Measurements from ENCODE around the gene ETNK2. TPM values are rescaled to one million over a fixed set of nuclear protein-coding genes. Genes with fewer than 3 reads are reported as not detected.

Gene ETNK2
- polyA plus RNA-seq, 5 donors, result 8.5 to 14.8 (median 11.7) TPM

DNA sequence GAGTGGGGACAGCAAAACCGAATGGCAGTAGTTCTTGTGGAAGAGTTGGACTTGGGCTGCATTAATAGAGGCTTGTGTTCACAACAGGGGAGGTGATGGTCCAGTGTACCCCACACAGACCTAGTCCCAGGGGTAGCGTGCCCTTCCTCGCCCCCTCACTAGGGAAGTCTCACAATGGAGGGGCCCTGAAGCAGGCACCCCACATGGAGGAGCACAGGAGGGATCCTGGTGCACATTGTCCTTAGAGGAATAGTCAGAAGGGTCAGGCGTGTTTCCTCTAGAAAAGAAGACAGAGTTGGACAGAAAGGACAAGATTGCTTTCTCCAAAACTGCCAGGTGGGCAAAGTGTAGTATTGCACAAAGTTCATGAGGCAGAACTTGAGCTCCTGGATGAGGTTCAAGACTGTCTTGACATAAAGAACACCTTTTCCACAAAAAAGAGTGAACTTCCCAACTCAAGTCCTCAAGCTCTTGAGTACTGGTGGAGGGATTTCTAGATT, 23.3 kb downstream of the ETNK2 start:
- DNase-seq, result no peak

DNA sequence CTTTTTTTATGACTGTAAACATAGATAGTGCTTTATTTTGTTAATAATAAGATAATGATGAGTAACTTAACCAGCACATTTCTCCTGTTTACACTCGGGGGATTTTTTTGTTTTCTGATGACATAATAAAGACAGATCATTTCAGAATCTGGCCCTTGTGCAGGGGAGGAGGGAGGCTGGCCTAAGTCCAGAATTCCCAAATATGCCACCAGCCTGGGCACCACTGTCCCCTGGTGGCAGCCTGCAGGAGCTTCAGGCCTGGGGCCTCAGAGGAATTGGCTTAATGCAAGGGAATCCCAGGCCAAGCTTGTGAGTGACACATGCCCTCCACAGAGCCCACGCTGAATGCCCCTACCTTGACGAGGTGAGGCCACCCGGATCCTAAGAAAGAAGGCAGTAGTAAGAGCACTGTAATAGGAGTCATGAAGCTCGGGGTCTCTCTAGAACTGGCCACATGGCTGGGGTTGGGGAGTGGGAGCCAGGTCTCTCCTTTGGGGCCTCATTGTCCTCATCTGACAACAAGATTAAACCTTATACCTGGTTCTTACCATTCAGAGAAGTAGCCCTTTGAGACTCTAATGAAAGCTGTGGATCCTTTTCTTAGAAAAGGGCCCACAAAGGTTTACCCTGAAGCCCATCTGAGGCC, 24.1 kb downstream of the ETNK2 start:
- peak; percentile 70 for DNase-seq

- no peak for DNase-seq
Observed at GRCh38 chr1:204126956-204127355, 24.9 kb downstream of the ETNK2 start.

DNA sequence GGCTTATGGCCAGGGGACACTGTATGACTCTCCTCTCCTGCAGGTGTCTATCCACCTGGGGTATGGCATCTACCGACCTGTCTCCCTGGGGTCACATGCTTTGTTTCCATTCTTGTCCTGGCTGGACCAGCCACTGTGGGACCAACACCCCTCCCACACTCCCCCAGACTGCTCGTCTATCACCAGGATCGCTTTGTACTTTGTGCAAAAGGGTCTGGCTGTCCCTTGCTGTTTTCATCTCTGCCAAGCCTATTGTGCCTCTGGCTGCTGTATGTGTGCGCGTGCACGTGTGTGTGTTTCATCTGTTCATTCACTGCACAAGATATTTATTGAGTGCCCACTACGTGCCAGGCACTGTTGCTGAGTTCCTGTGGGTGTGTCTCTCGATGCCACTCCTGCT, 25.5 kb downstream of the ETNK2 start:
- DNase-seq, result no peak

- no peak for DNase-seq
Observed at GRCh38 chr1:204125759-204126351, 26.0 kb downstream of the ETNK2 start.

DNA sequence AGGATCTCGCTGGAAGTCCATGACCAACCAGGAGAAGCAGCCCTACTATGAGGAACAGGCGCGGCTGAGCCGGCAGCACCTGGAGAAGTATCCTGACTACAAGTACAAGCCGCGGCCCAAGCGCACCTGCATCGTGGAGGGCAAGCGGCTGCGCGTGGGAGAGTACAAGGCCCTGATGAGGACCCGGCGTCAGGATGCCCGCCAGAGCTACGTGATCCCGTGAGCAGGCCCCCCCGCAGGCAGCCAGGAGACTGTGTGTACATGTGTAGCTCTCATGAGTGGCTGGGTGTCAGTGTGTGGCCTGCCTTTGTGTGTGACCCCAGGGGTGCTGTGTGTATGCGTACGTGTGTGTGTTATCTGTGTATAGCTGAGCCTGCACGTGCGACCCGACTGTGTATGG, 27.2 kb downstream of the ETNK2 start:
- no peak for DNase-seq

GRCh38 chr1:204123376-204123775, 28.5 kb downstream of the ETNK2 start:
- DNase-seq, result no peak

DNA sequence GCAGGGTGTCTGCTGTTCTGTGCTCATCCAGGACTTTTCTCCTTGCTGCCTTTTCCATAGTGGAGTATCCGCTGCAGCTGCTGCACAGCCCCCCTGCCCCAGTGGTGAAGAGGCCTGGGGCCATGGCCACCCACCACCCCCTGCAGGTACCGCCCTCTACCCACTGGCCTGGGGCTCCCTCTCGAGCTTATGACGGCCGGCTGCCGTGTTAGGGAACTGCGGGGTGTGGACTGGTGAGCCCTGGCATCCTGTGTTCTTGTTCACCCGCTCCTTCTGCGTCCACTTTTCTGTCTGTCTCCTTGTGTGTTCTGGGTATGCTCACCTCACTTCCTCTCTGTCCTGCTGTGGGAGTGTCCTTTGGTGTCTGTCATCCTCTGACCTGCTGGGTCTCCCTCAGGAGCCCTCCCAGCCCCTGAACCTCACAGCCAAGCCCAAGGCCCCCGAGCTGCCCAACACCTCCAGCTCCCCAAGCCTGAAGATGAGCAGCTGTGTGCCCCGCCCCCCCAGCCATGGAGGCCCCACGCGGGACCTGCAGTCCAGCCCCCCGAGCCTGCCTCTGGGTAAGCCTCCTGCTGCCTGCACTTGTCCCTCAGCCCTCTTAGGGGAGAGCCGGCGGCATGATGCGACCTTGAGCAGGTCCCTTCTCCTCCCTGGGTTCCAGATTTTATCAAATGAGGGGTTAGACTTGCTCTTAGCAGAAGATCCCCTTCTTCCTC, 29.8 kb downstream of the ETNK2 start:
- DNase-seq, result no peak

GRCh38 chr1:204116539-204116938, 35.3 kb downstream of the ETNK2 start:
- DNase-seq, result no peak

GRCh38 chr1:204115116-204115515, 36.7 kb downstream of the ETNK2 start:
- DNase-seq, result no peak

GRCh38 chr1:204114606-204115005, 37.2 kb downstream of the ETNK2 start:
- no peak for DNase-seq

- no peak for DNase-seq
Observed at GRCh38 chr1:204113896-204114295, 37.9 kb downstream of the ETNK2 start.

GRCh38 chr1:204112876-204113730, 38.7 kb downstream of the ETNK2 start:
- DNase-seq, result no peak

- DNase-seq, result no peak
Observed at GRCh38 chr1:204110894-204111633, 40.8 kb downstream of the ETNK2 start.

GRCh38 chr1:204108312-204109141, 43.3 kb downstream of the ETNK2 start:
- no peak for DNase-seq

- DNase-seq, result no peak
Observed at GRCh38 chr1:204107892-204108291, 44.0 kb downstream of the ETNK2 start.

- no peak for DNase-seq
Observed at GRCh38 chr1:204106825-204107224, 45.0 kb downstream of the ETNK2 start.

DNA sequence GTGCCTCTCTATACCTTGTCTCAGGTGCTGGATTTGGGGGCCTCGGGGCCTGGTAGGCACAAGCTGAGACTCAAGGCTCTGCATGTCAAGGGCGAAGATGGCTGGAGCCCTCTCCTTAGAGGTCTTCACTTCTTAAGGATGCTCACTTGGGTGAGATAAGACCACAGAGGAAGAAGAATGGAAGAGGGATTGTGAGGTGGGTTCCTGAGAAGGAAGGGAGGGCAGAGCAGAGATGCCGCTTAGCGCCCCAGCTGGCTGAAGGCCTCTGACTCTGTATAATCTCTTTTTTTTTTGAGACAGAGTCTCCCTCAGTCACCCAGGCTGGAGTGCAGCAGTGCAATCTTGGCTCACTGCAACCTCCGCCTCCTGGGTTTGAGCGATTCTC, 46.7 kb downstream of the ETNK2 start:
- DNase-seq, result no peak

DNA sequence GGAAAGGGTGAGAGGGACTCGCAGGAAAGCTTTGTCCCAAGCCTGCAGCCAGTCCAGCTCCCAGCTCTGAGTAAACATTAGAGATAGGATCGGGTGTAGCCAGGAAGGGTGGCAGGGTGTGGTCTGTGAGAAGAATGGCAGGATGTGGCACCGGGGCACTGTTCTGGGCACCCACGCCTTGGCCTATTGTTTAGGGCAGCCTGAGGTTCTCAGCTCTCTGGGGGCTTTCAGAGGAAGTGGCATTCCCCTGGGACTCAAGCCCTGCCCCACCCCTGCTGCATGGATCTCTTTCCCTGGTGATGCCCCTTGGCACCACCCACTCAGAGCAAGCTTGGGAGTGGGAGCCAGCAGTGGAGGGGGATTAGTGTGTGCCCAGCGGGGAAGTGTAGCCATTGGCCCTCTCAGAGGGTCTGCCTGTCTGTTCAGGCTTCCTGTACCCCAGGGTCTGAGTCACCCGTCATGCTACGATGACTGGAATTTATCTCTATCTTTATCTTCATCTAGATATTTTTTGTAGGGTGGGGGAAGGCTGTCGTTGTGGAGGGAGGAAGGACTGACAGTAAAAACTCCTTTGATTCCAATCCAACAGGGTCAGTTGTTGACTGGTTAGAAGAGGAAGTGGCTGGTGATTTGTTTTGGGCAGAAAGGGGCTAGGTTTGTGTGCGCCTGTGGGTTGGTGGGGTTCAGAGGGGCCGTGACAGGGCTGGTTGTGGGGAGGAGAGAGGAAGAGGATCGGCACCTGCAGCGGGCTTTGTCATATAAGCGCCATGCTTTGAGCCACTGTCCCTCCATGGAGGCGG, 47.3 kb downstream of the ETNK2 start:
- DNase-seq, result no peak

DNA sequence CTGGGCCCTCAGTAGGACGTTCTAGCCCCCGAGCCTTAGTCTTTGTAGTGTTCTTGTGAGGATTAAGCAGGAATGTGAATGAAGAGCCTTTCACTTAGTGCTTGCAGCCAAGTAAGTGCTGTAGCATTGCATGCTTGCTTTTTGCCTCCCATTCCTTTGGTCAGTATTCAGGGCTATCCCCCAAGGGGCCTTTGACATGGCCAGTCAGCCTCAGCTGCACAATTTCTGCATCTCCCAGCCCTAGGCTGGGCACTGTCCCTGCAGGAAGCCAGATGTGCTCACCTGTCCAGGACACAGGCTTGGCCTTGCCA, 48.5 kb downstream of the ETNK2 start:
- DNase-seq, result no peak

Measured in right lung (tissue), 5 donors.